ENCODE data around the gene HEPACAM. TPM values are rescaled to one million over a fixed set of nuclear protein-coding genes. Genes with fewer than 3 reads are reported as not detected.
"Not testable (repeated sequence)": the region's sequence is repeated elsewhere in the genome, so short reads cannot be mapped to it uniquely, and the experiment has no call there.

Gene HEPACAM
- total RNA-seq, 1 donor from 2014 or later, result not detected

DNA sequence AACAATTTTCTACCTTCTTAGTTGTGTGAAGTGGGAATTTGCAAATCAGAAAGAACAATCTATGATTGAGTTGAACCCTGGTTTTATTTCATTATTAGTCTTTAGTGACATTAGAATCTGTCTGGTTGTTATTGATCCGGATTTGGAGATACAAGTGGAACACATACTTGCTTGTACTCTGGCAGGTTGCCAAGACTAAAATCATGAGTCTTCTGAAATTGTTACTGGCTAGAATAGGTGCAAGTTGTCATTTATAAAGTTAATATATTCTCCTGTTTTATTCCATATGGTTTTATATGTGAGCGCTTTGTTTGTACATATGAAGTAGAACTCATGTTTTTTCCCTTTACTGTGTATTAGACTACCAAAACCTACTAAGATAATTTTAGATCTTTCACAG, 41.2 kb upstream of the HEPACAM start:
- no peak for DNase-seq (ENCODE audit: low read depth)
- FAIRE-seq, result no peak
- no peaks in the 10 kb centered on the region for H3K36me3 ChIP-seq (ENCODE audit: control insufficient read depth, insufficient read depth, low read length)

GRCh38 chr11:124976531-124976930, 40.7 kb upstream of the HEPACAM start:
- TF ChIP-seq, protein P1, sequence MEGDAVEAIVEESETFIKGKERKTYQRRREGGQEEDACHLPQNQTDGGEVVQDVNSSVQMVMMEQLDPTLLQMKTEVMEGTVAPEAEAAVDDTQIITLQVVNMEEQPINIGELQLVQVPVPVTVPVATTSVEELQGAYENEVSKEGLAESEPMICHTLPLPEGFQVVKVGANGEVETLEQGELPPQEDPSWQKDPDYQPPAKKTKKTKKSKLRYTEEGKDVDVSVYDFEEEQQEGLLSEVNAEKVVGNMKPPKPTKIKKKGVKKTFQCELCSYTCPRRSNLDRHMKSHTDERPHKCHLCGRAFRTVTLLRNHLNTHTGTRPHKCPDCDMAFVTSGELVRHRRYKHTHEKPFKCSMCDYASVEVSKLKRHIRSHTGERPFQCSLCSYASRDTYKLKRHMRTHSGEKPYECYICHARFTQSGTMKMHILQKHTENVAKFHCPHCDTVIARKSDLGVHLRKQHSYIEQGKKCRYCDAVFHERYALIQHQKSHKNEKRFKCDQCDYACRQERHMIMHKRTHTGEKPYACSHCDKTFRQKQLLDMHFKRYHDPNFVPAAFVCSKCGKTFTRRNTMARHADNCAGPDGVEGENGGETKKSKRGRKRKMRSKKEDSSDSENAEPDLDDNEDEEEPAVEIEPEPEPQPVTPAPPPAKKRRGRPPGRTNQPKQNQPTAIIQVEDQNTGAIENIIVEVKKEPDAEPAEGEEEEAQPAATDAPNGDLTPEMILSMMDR (IDR thresholded peaks at IDR 0.05; ENCODE audit: insufficient read depth, low read length, severe bottlenecking), result no peak
- DNase-seq (ENCODE audit: low read depth), result no peak
- no peaks in the 10 kb centered on the region for H3K36me3 ChIP-seq (ENCODE audit: control insufficient read depth, insufficient read depth, low read length)
- FAIRE-seq, result no peak
- no peak overlapping the region for H3K4me3 ChIP-seq (ENCODE audit: low read depth, low read length)
- no peaks in the 10 kb centered on the region for H3K27me3 ChIP-seq (ENCODE audit: control insufficient read depth, insufficient read depth, low read length)

More for the DNA sequence above, 41.2 kb upstream of the HEPACAM start:
- TF ChIP-seq, protein P1 (IDR thresholded peaks at IDR 0.05; ENCODE audit: insufficient read depth, low read length, severe bottlenecking), result no peak
- Histone ChIP-seq H3K27me3 (ENCODE audit: control insufficient read depth, insufficient read depth, low read length) (no peaks in the 10 kb centered on the region), H3K4me3 (ENCODE audit: low read depth, low read length) (no peak overlapping the region)

- Histone ChIP-seq H3K27me3 (ENCODE audit: control insufficient read depth, insufficient read depth, low read length) (no peaks in the 10 kb centered on the region), H3K4me3 (ENCODE audit: low read depth, low read length) (no peak overlapping the region), H3K36me3 (ENCODE audit: control insufficient read depth, insufficient read depth, low read length) (no peaks in the 10 kb centered on the region)
- no peak for FAIRE-seq
- peak; percentile 58 for DNase-seq (ENCODE audit: low read depth)
- TF ChIP-seq, protein P1 (IDR thresholded peaks at IDR 0.05; ENCODE audit: insufficient read depth, low read length, severe bottlenecking), result no peak
These were observed 36.0 kb upstream of the HEPACAM start for GRCh38 chr11:124971810-124972209.

- peak; percentile 75 for DNase-seq (ENCODE audit: low read depth)
- FAIRE-seq, result no peak
- no peaks in the 10 kb centered on the region for H3K36me3 ChIP-seq (ENCODE audit: control insufficient read depth, insufficient read depth, low read length)
- H3K27me3 ChIP-seq (ENCODE audit: control insufficient read depth, insufficient read depth, low read length), result no peaks in the 10 kb centered on the region
- no peak overlapping the region for H3K4me3 ChIP-seq (ENCODE audit: low read depth, low read length)
- TF ChIP-seq, protein P1 (IDR thresholded peaks at IDR 0.05; ENCODE audit: insufficient read depth, low read length, severe bottlenecking), result peak; percentile 37
These were observed 35.1 kb upstream of the HEPACAM start for GRCh38 chr11:124970925-124971324.

- FAIRE-seq; H3K4me3 ChIP-seq (ENCODE audit: low read depth, low read length); H3K36me3 ChIP-seq (ENCODE audit: control insufficient read depth, insufficient read depth, low read length); H3K27me3 ChIP-seq (ENCODE audit: control insufficient read depth, insufficient read depth, low read length); DNase-seq (ENCODE audit: low read depth): not testable (repeated sequence)
These were observed 32.4 kb upstream of the HEPACAM start for GRCh38 chr11:124968197-124968596.

- FAIRE-seq (no peak), DNase-seq (ENCODE audit: low read depth) (peak; percentile 78)
- Histone ChIP-seq H3K4me3 (ENCODE audit: low read depth, low read length) (no peak overlapping the region), H3K36me3 (ENCODE audit: control insufficient read depth, insufficient read depth, low read length) (no peaks in the 10 kb centered on the region), H3K27me3 (ENCODE audit: control insufficient read depth, insufficient read depth, low read length) (no peaks in the 10 kb centered on the region)
- TF ChIP-seq, protein P1 (IDR thresholded peaks at IDR 0.05; ENCODE audit: insufficient read depth, low read length, severe bottlenecking), result peak; percentile 58
These were observed 26.2 kb upstream of the HEPACAM start for GRCh38 chr11:124961972-124962609.

Measured in bronchial epithelial cell (primary cell).